ENCODE data around the gene IRAK2. TPM values are rescaled to one million over a fixed set of nuclear protein-coding genes. Genes with fewer than 3 reads are reported as not detected.

The IRAK2 gene
- total RNA-seq, 6 donors from 2014 or later: 3.1 to 10.2 (median 7.1) TPM

DNA sequence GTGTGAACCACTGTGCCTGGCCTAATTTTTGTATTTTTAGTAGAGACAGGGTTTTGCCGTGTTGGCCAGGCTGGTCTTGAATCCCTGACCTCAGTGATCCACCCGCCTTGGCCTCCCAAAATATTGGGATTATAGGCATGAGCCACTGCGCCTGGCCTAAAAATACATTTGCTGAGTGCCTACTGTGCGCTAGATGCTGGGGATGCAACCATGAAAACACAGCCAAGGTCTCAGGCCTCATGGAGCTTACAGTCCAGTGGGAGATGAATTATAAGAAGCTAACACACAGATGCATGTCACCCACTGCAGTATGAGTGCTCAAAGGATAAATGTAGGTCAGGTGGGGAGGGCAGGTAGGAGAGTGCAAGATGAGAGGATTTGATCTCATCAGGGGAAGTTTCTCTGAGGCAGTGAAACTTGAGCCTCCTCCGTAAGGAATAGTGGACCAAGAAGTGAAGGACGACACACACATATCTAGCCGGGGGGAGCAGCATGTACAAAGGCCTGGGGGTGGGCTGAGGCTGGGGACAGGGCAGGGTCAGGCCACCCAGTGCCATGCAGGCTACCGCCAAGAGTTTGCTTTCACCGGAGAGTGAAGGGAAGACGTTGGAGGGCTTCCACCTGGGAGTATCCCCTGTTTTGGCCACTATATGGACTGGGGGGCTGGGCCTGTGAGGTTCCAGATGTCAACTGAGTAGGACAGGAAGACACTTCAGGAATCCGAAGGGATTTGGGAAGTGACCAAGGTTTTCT lies 24.3 kb downstream of the IRAK2 start:
- Histone ChIP-seq H3K36me3 (no peaks in the 10 kb centered on the region), H3K4me3 (no peak overlapping the region), H3K9me3 (no peaks in the 10 kb centered on the region), H3K27ac (peak overlapping the region; percentile 80 to 91 (median 86)), H3K4me1 (peaks cover 73 to 85% (median 78%) of the 10 kb centered on the region in 4 donors), H3K27me3 (no peaks in the 10 kb centered on the region)
- DNase-seq: no peak
- 56 to 63% methylated on average over 11 of the region's 11 CpGs for WGBS, 2 donors
- no peak for TF ChIP-seq POLR2AphosphoS5 (IDR thresholded peaks at IDR 0.05)
- no peak for TF ChIP-seq EP300 (IDR thresholded peaks at IDR 0.05)
- TF ChIP-seq POLR2A (IDR thresholded peaks at IDR 0.05): no peak
- TF ChIP-seq, protein P1, sequence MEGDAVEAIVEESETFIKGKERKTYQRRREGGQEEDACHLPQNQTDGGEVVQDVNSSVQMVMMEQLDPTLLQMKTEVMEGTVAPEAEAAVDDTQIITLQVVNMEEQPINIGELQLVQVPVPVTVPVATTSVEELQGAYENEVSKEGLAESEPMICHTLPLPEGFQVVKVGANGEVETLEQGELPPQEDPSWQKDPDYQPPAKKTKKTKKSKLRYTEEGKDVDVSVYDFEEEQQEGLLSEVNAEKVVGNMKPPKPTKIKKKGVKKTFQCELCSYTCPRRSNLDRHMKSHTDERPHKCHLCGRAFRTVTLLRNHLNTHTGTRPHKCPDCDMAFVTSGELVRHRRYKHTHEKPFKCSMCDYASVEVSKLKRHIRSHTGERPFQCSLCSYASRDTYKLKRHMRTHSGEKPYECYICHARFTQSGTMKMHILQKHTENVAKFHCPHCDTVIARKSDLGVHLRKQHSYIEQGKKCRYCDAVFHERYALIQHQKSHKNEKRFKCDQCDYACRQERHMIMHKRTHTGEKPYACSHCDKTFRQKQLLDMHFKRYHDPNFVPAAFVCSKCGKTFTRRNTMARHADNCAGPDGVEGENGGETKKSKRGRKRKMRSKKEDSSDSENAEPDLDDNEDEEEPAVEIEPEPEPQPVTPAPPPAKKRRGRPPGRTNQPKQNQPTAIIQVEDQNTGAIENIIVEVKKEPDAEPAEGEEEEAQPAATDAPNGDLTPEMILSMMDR (IDR thresholded peaks at IDR 0.05): no peak
- no peak for ATAC-seq (ENCODE audit: low FRiP score in 2 of 2)

DNA sequence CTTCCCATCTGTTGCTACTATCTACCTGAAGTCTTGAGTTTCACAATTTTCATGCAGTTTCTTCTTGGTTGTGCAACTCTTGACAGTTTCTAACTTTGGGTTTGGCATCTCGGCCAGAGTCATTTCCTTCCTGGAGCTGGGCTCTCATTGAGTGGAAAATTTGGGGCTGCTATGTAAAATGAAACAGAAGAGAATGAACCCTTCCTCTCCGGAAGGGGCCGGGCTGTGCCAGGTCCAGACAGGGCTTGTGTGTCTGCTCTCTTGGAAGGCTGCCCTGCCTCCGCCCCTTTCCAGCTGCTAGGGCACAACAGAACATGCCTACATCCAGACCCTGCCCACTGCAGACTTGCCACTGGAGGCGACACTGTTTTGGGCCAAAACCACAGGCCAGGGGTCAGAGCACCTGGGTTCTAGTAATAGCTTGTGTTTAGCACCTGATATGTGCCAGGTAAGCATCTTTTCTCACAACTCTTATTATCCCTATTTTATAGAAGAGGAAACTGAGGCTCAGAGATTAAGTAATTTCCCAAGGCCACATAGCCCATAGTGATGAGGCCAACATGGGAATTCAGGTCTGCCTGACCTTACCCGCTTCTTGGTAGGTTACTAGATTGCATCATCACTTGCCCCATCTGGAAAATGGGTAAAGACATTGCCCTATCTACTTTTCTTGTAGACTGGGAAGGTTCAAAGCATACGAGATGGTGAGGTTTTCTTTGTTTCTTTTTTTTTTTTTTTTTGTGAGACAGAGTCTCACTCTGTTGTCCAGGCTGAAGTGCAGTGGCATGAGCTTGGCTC lies 25.0 kb downstream of the IRAK2 start:
- DNase-seq (peak in 1 of 2 donors; percentile 94), ATAC-seq (ENCODE audit: low FRiP score in 2 of 2) (peak; percentile 61 to 78)
- no peak overlapping the region for H3K4me3 ChIP-seq
- no peaks in the 10 kb centered on the region for H3K9me3 ChIP-seq
- TF ChIP-seq POLR2A (IDR thresholded peaks at IDR 0.05) (peak in 1 of 4 donors; percentile 18), POLR2AphosphoS5 (IDR thresholded peaks at IDR 0.05) (peak; percentile 73 to 75), EP300 (IDR thresholded peaks at IDR 0.05) (peak in 2 of 4 donors; percentile 30 to 73)
- TF ChIP-seq, protein P1 (IDR thresholded peaks at IDR 0.05): peak in 1 of 6 experiments; percentile 19
- WGBS, 2 donors: 25% methylated on average over 7 of the region's 7 CpGs
- H3K36me3 ChIP-seq: no peaks in the 10 kb centered on the region
- peaks cover 81 to 93% (median 86%) of the 10 kb centered on the region in 4 donors for H3K4me1 ChIP-seq
- no peaks in the 10 kb centered on the region for H3K27me3 ChIP-seq
- peak overlapping the region; percentile 80 to 91 (median 86) for H3K27ac ChIP-seq

GRCh38 chr3:10192953-10193691 lies 28.4 kb downstream of the IRAK2 start:
- peak overlapping the region; percentile 83 to 93 (median 90) for H3K27ac ChIP-seq
- DNase-seq: peak in 1 of 2 donors; percentile 55

DNA sequence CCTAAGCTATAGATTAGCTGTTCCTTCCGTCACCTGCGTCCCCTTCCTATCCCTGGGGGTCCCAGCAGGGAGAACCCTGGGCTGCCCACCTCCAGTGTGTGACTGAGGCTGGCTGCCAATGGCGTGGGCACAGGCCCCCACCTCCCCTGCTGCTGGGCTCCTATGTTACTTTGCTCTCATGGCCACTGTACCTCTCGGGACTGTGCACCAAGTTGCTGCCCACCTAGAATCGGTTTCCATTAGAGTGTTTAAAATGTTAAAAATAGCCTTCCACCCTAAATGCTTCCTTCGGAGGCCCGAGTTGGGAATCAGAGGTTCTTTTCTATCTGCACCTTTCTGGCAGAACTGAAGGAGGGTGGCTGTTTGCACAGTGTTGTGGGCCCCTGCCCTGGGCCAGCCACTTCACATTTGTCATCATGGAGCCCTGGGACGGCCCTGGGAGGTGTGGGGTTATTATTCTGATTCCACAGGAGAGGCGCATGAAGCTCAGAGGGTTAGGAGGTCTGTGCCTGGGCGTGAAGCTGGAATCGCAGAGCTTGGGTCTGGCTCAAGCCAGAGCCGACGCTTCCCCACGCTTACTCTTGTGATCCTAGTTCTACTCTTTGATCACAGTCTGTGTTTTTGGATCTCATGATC lies 29.1 kb downstream of the IRAK2 start:
- H3K27ac ChIP-seq: peak overlapping the region; percentile 83 to 93 (median 90)
- no peaks in the 10 kb centered on the region for H3K9me3 ChIP-seq
- no peak overlapping the region for H3K4me3 ChIP-seq
- WGBS, 2 donors: 70 to 76% methylated on average over 10 to 14 of the region's 14 CpGs
- no peaks in the 10 kb centered on the region for H3K27me3 ChIP-seq
- DNase-seq (no peak), ATAC-seq (ENCODE audit: low FRiP score in 2 of 2) (no peak)
- no peak for TF ChIP-seq POLR2AphosphoS5 (IDR thresholded peaks at IDR 0.05)
- no peak for TF ChIP-seq EP300 (IDR thresholded peaks at IDR 0.05)
- TF ChIP-seq POLR2A (IDR thresholded peaks at IDR 0.05): no peak
- TF ChIP-seq, protein P1 (IDR thresholded peaks at IDR 0.05): no peak
- H3K36me3 ChIP-seq: no peaks in the 10 kb centered on the region
- peaks cover 73 to 81% (median 78%) of the 10 kb centered on the region in 4 donors for H3K4me1 ChIP-seq

More at GRCh38 chr3:10192953-10193691, 28.4 kb downstream of the IRAK2 start:
- H3K4me3 ChIP-seq: no peak overlapping the region
- TF ChIP-seq POLR2AphosphoS5 (IDR thresholded peaks at IDR 0.05) (peak; percentile 8 to 23), EP300 (IDR thresholded peaks at IDR 0.05) (no peak)
- TF ChIP-seq, protein P1 (IDR thresholded peaks at IDR 0.05): peak in 5 of 6 experiments; percentile 23 to 47 (median 29)
- H3K4me1 ChIP-seq: peaks cover 75 to 81% (median 79%) of the 10 kb centered on the region in 4 donors
- no peaks in the 10 kb centered on the region for H3K27me3 ChIP-seq
- H3K36me3 ChIP-seq: no peaks in the 10 kb centered on the region
- 65 to 66% methylated on average over 12 of the region's 12 CpGs for WGBS, 2 donors
- H3K9me3 ChIP-seq: no peaks in the 10 kb centered on the region
- no peak for ATAC-seq (ENCODE audit: low FRiP score in 2 of 2)
